T47D (cell line): ENCODE data around the gene C1orf146.
A peak's percentile ranks its signal among the peaks of the same experiment; 100 is the strongest.

Experiments used
- DNase-seq, 2 experiments: peaks; one replicate each; pipeline versions ENCODE4 v3.0.0 to v3.0.0-alpha.2; 2011 to 2012; ENCODE audit warnings: low read depth in 1 of 2, low spot score in 1 of 2
- JUND ChIP-seq: IDR thresholded peaks from 2 replicates; pipeline ENCODE4 v1.6.1; 2012; ENCODE audit warnings: low read depth
- in situ Hi-C: cut with HindIII; loops from 2 replicates; pipeline ENCODE4 v1.10.0; 2016; ENCODE audit warnings: low sequenced_read_pairs, low pct_unique_long_range_greater_than_20kb

Gene C1orf146

GRCh38 chr1:92291372-92291999, 73.8 kb downstream of the C1orf146 start:
- DNase-seq = peak; percentile 9 to 73
- in situ Hi-C loops = no loop called here
- no peak for TF ChIP-seq JUND
